H9 (cell line): ENCODE results near the gene PARD3. TPM values are rescaled to one million over a fixed set of nuclear protein-coding genes. Genes with fewer than 3 reads are reported as not detected.

Experiments used
- DNase-seq: peaks from one replicate; pipeline ENCODE4 v3.0.0-alpha.2; 2017
- H2AFZ ChIP-seq: one replicate; pipeline ENCODE4 v1.6.1; 2013; ENCODE audit warnings: mild to moderate bottlenecking, low read length, control low read depth, moderate library complexity
- H2AK5ac ChIP-seq: 2 replicates; pipeline ENCODE4 v1.6.1; 2013; ENCODE audit warnings: low read length, control low read depth, mixed read lengths; ENCODE audit not compliant: insufficient read length
- H2BK120ac ChIP-seq: one replicate; pipeline ENCODE4 v1.6.1; 2013; ENCODE audit warnings: low read depth, mild to moderate bottlenecking, low read length, control low read depth, inconsistent platforms; ENCODE audit not compliant: poor library complexity, severe bottlenecking
- H2BK12ac ChIP-seq: 2 replicates; pipeline ENCODE4 v1.6.1; 2013; ENCODE audit warnings: low read length, control low read depth, mixed read lengths, low read depth; ENCODE audit not compliant: insufficient read length
- H2BK15ac ChIP-seq: 2 replicates; pipeline ENCODE4 v1.6.1; 2013; ENCODE audit warnings: low read depth, low read length, control low read depth
- H2BK20ac ChIP-seq: one replicate; pipeline ENCODE4 v1.6.1; 2013; ENCODE audit warnings: low read depth, mild to moderate bottlenecking, low read length, control low read depth, inconsistent platforms; ENCODE audit not compliant: poor library complexity, severe bottlenecking
- H2BK5ac ChIP-seq: 2 replicates; pipeline ENCODE4 v1.6.1; 2013; ENCODE audit warnings: low read length, control low read depth, mixed read lengths; ENCODE audit not compliant: insufficient read length
- H3K14ac ChIP-seq: 2 replicates; pipeline ENCODE4 v1.6.1; 2013; ENCODE audit warnings: low read length, control low read depth; ENCODE audit not compliant: insufficient read depth
- H3K18ac ChIP-seq: 2 replicates; pipeline ENCODE4 v1.6.1; 2013; ENCODE audit warnings: low read depth, mild to moderate bottlenecking, mixed read lengths, low read length, control low read depth; ENCODE audit not compliant: insufficient read length
- H3K23ac ChIP-seq: 2 replicates; pipeline ENCODE4 v1.6.1; 2013; ENCODE audit warnings: low read length, control low read depth, mixed read lengths, low read depth; ENCODE audit not compliant: insufficient read length
- H3K23me2 ChIP-seq: 2 replicates; pipeline ENCODE4 v1.6.1; 2013; ENCODE audit warnings: low read depth, mild to moderate bottlenecking, mixed read lengths, low read length, control low read depth; ENCODE audit not compliant: insufficient read length, poor library complexity, severe bottlenecking
- H3K27ac ChIP-seq: 2 replicates; pipeline ENCODE4 v1.5.1; 2013; ENCODE audit warnings: low read length, control low read depth, mixed read lengths, low read depth; ENCODE audit not compliant: insufficient read length
- H3K27me3 ChIP-seq: 2 replicates; pipeline ENCODE4 v1.6.1; 2013; ENCODE audit warnings: low read length, control low read depth, inconsistent platforms; ENCODE audit not compliant: insufficient read depth
- H3K4ac ChIP-seq: 2 replicates; pipeline ENCODE4 v1.6.1; 2013; ENCODE audit warnings: low read depth, mild to moderate bottlenecking, control low read depth, inconsistent platforms, low read length, moderate library complexity
- H3K4me1 ChIP-seq: 2 replicates; pipeline ENCODE4 v1.6.1; 2013; ENCODE audit warnings: low read length, control low read depth, inconsistent platforms; ENCODE audit not compliant: insufficient read depth
- H3K4me2 ChIP-seq: 2 replicates; pipeline ENCODE4 v1.6.1; 2013; ENCODE audit warnings: low read length, control low read depth, mixed read lengths; ENCODE audit not compliant: insufficient read length, insufficient read depth
- H3K56ac ChIP-seq: 2 replicates; pipeline ENCODE4 v1.6.1; 2013; ENCODE audit warnings: low read depth, mild to moderate bottlenecking, mixed read lengths, low read length, control low read depth; ENCODE audit not compliant: insufficient read length
- H3K79me1 ChIP-seq: 2 replicates; pipeline ENCODE4 v1.6.1; 2013; ENCODE audit warnings: low read depth, mild to moderate bottlenecking, moderate library complexity, low read length, control low read depth, inconsistent platforms; ENCODE audit not compliant: insufficient read depth, poor library complexity, severe bottlenecking
- H3K79me2 ChIP-seq: 2 replicates; pipeline ENCODE4 v1.6.1; 2013; ENCODE audit warnings: low read length, control low read depth, inconsistent platforms; ENCODE audit not compliant: insufficient read depth
- H3K9ac ChIP-seq: 2 replicates; pipeline ENCODE4 v1.6.1; 2013; ENCODE audit warnings: low read length, control low read depth, mixed read lengths; ENCODE audit not compliant: insufficient read length; ENCODE audit errors: extremely low read depth
- H3K9me3 ChIP-seq: one replicate; pipeline ENCODE4 v1.6.1; 2013; ENCODE audit warnings: low read depth, low read length, inconsistent platforms; ENCODE audit not compliant: control insufficient read depth
- H3T11ph ChIP-seq: one replicate; pipeline ENCODE4 v1.6.1; 2013; ENCODE audit warnings: mild to moderate bottlenecking, low read length, control low read depth, inconsistent platforms
- H4K20me1 ChIP-seq: one replicate; pipeline ENCODE4 v1.6.1; 2013; ENCODE audit not compliant: control insufficient read depth, insufficient read length, insufficient read depth
- H4K5ac ChIP-seq: 2 replicates; pipeline ENCODE4 v1.6.1; 2013; ENCODE audit warnings: low read depth, mild to moderate bottlenecking, mixed read lengths, low read length, control low read depth; ENCODE audit not compliant: insufficient read length
- H4K8ac ChIP-seq: replicated peaks from 2 replicates; pipeline ENCODE4 v1.6.1; 2013; ENCODE audit warnings: low read length, control low read depth, mixed read lengths, low read depth; ENCODE audit not compliant: insufficient read length
- H4K91ac ChIP-seq: 2 replicates; pipeline ENCODE4 v1.6.1; 2013; ENCODE audit warnings: low read depth, mild to moderate bottlenecking, moderate library complexity, mixed read lengths, low read length, control low read depth; ENCODE audit not compliant: insufficient read length
- H3K27ac Mint-ChIP-seq, 3 experiments: 2 replicates in 2 of 3; 3 replicates in 1 of 3; pipeline ENCODE4 v1.8.0; 2020 to 2021; ENCODE audit warnings: mixed read lengths in 3 of 3, mild to moderate bottlenecking in 1 of 3, moderate library complexity in 1 of 3
- H3K27me3 Mint-ChIP-seq: 2 replicates; pipeline ENCODE4 v1.8.0; 2021; ENCODE audit warnings: low read depth, mild to moderate bottlenecking, moderate library complexity, mixed read lengths
- H3K36me3 Mint-ChIP-seq, 3 experiments: 2 replicates in 2 of 3; 3 replicates in 1 of 3; pipeline ENCODE4 v1.8.0; 2020 to 2021; ENCODE audit warnings: low read depth in 3 of 3, mixed read lengths in 3 of 3; ENCODE audit not compliant: insufficient read depth in 1 of 3
- H3K4me1 Mint-ChIP-seq, 2 experiments: 2 replicates each; pipeline ENCODE4 v1.8.0; 2020; ENCODE audit warnings: mixed read lengths in 2 of 2
- H3K4me3 Mint-ChIP-seq, 2 experiments: 2 replicates in 1 of 2; 3 replicates in 1 of 2; pipeline ENCODE4 v1.8.0; 2020 to 2021; ENCODE audit warnings: mild to moderate bottlenecking in 2 of 2, mixed read lengths in 2 of 2, moderate library complexity in 1 of 2
- H3K9me3 Mint-ChIP-seq, 2 experiments: 2 replicates in 1 of 2; 3 replicates in 1 of 2; pipeline ENCODE4 v1.8.0; 2020; ENCODE audit warnings: mild to moderate bottlenecking in 2 of 2, mixed read lengths in 2 of 2, moderate library complexity in 1 of 2
- CTCF ChIP-seq: fragments of 200-600 bp; sonication (generic); conservative IDR thresholded peaks from 3 replicates; pipeline ENCODE4 v1.8.0; 2021; ENCODE audit warnings: antibody characterized with exemption, mild to moderate bottlenecking
- WGBS: extraction: QIAGEN DNeasy Blood & Tissue Kit; methylation state at CpG from one replicate; pipeline ENCODE4 v1.1.7; 2013; ENCODE audit warnings: missing lambda C conversion rate, low lambda C conversion rate, mixed read lengths; ENCODE audit not compliant: insufficient read length; ENCODE audit errors: extremely low coverage; 5-methylcytosine and 5-hydroxymethylcytosine counted together
- total RNA-seq: library from RNA; stranded (reverse); gene quantifications from 2 replicates; pipeline ENCODE4 v1.2.1, GENCODE V29; 2021

The PARD3 gene
- total RNA-seq, 1 experiment from 2014 or later, result 44.7 TPM

GRCh38 chr10:34224639-34225038, 590.5 kb downstream of the PARD3 start:
- Mint-ChIP-seq H3K27ac (peak overlapping the region in 1 of 3 experiments; percentile 19; a peak in 1 of 7 replicates), H3K27me3 (no peaks in the 10 kb centered on the region), H3K4me1 (peaks cover 11 to 12% of the 10 kb centered on the region in 2 experiments), H3K4me3 (no peak overlapping the region), H3K36me3 (peaks cover 3 to 6% (median 4%) of the 10 kb centered on the region in 3 experiments; a peak in 4 of 7 replicates), H3K9me3 (peaks cover 4 to 6% of the 10 kb centered on the region in 2 experiments; a peak in 3 of 5 replicates)
- Histone ChIP-seq H3K23me2 (no peaks in the 10 kb centered on the region), H2BK15ac (no peak overlapping the region), H2BK20ac (no peak overlapping the region), H3K4me2 (no peak overlapping the region), H2BK5ac (no peak overlapping the region), H3K9ac (no peak overlapping the region), H2BK120ac (no peak overlapping the region), H3K9me3 (no peaks in the 10 kb centered on the region), H3T11ph (no peak overlapping the region), H3K27ac (no peak overlapping the region), H3K79me1 (no peaks in the 10 kb centered on the region), H4K91ac (no peak overlapping the region), H3K14ac (no peak overlapping the region), H4K8ac (no peak overlapping the region), H3K56ac (no peak overlapping the region), H4K20me1 (no peaks in the 10 kb centered on the region), H3K4ac (no peak overlapping the region), H3K23ac (no peak overlapping the region), H3K27me3 (no peaks in the 10 kb centered on the region), H2AK5ac (no peak overlapping the region), H4K5ac (no peak overlapping the region), H3K18ac (no peak overlapping the region), H2BK12ac (no peak overlapping the region), H2AFZ (no peak overlapping the region), H3K79me2 (no peaks in the 10 kb centered on the region), H3K4me1 (no peaks in the 10 kb centered on the region)
- no peak for TF ChIP-seq CTCF
- no peak for DNase-seq
- WGBS, result no CpG with 5 or more reads among the region's 5 CpGs
